GM18951 (cell line): ENCODE data around the gene CDH23.

ENCODE experiments used
- POLR2A ChIP-seq: IDR thresholded peaks from 4 replicates; pipeline ENCODE4 v1.6.1; 2011; ENCODE audit warnings: mild to moderate bottlenecking; ENCODE audit not compliant: insufficient read length, insufficient read depth; ENCODE audit errors: extremely low read depth
- in situ Hi-C: fragments of 300-500 bp; cut with MboI; formaldehyde crosslinking; loops from one replicate; pipeline ENCODE4 v1.12.0; 2022; ENCODE audit warnings: low sequenced_read_pairs, mixed read lengths, inconsistent platforms; ENCODE audit not compliant: unreplicated experiment

CDH23 gene

GRCh38 chr10:71401056-71401455 lies 4.3 kb downstream of the CDH23 start:
- no peak for TF ChIP-seq POLR2A

GRCh38 chr10:71402005-71402404 lies 5.3 kb downstream of the CDH23 start:
- in situ Hi-C loops: no loop called here
- no peak for TF ChIP-seq POLR2A

More at GRCh38 chr10:71401056-71401455, 4.3 kb downstream of the CDH23 start:
- in situ Hi-C loops: no loop called here

- in situ Hi-C loops: no loop called here
- no peak for TF ChIP-seq POLR2A
Observed at GRCh38 chr10:71404503-71405295, 8.0 kb downstream of the CDH23 start.

GRCh38 chr10:71406878-71407277 lies 10.2 kb downstream of the CDH23 start:
- in situ Hi-C loops: no loop called here
- TF ChIP-seq POLR2A: no peak

- in situ Hi-C loops: no loop called here
Observed at GRCh38 chr10:71408436-71409225, 11.9 kb downstream of the CDH23 start.

GRCh38 chr10:71409516-71410104 lies 12.9 kb downstream of the CDH23 start:
- TF ChIP-seq POLR2A: no peak
- in situ Hi-C loops: no loop called here

More at GRCh38 chr10:71408436-71409225, 11.9 kb downstream of the CDH23 start:
- TF ChIP-seq POLR2A: no peak

- no peak for TF ChIP-seq POLR2A
- in situ Hi-C loops: no loop called here
Observed at GRCh38 chr10:71413581-71413980, 16.9 kb downstream of the CDH23 start.

- no peak for TF ChIP-seq POLR2A
- in situ Hi-C loops: no loop called here
Observed at GRCh38 chr10:71414359-71414758, 17.6 kb downstream of the CDH23 start.

- in situ Hi-C loops: no loop called here
Observed at GRCh38 chr10:71419002-71419540, 22.4 kb downstream of the CDH23 start.

GRCh38 chr10:71419750-71420149 lies 23.0 kb downstream of the CDH23 start:
- in situ Hi-C loops: no loop called here
- no peak for TF ChIP-seq POLR2A

More at GRCh38 chr10:71419002-71419540, 22.4 kb downstream of the CDH23 start:
- no peak for TF ChIP-seq POLR2A

- TF ChIP-seq POLR2A: no peak
- in situ Hi-C loops: no loop called here
Observed at GRCh38 chr10:71421075-71421434, 24.3 kb downstream of the CDH23 start.

- no peak for TF ChIP-seq POLR2A
- in situ Hi-C loops: no loop called here
Observed at GRCh38 chr10:71423250-71423649, 26.5 kb downstream of the CDH23 start.

GRCh38 chr10:71423901-71424300 lies 27.2 kb downstream of the CDH23 start:
- in situ Hi-C loops: no loop called here
- no peak for TF ChIP-seq POLR2A
